Smooth muscle cell (in vitro differentiated cells): ENCODE data around the gene PCDH9. TPM values are rescaled to one million over a fixed set of nuclear protein-coding genes. Genes with fewer than 3 reads are reported as not detected.

Source experiments
- DNase-seq: peaks from one replicate; lab custom pipeline; 2025; ENCODE audit not compliant: unreplicated experiment; lab: John Stamatoyannopoulos, UW
- H2AFZ ChIP-seq: fragments of 200-600 bp; sonication (generic); 2 replicates; pipeline ENCODE4 v1.6.0; 2016; ENCODE audit warnings: antibody characterized with exemption, low read depth, mild to moderate bottlenecking
- H3F3A ChIP-seq: fragments of 200-600 bp; sonication (generic); 2 replicates; pipeline ENCODE4 v1.6.0; 2017; ENCODE audit warnings: antibody characterized with exemption, low read depth
- H3K27ac ChIP-seq: fragments of 200-600 bp; sonication (generic); 2 replicates; pipeline ENCODE4 v1.5.1; 2016; ENCODE audit warnings: low read depth, mild to moderate bottlenecking
- H3K27me3 ChIP-seq: fragments of 200-600 bp; sonication (generic); 2 replicates; pipeline ENCODE4 v1.6.1; 2016; ENCODE audit warnings: low read depth, mild to moderate bottlenecking
- H3K36me3 ChIP-seq: fragments of 200-600 bp; sonication (generic); 2 replicates; pipeline ENCODE4 v1.5.1; 2016; ENCODE audit warnings: low read depth
- H3K4me1 ChIP-seq: fragments of 200-600 bp; sonication (generic); 2 replicates; pipeline ENCODE4 v1.5.1; 2016; ENCODE audit warnings: low read depth
- H3K4me2 ChIP-seq: fragments of 200-600 bp; sonication (generic); 2 replicates; pipeline ENCODE4 v1.6.0; 2016; ENCODE audit warnings: mild to moderate bottlenecking
- H3K4me3 ChIP-seq: fragments of 200-600 bp; sonication (generic); 2 replicates; pipeline ENCODE4 v1.5.1; 2016; ENCODE audit warnings: mild to moderate bottlenecking
- H3K79me2 ChIP-seq: fragments of 200-600 bp; sonication (generic); 2 replicates; pipeline ENCODE4 v1.6.0; 2016; ENCODE audit warnings: low read depth, mild to moderate bottlenecking
- H3K9ac ChIP-seq: fragments of 200-600 bp; sonication (generic); 2 replicates; pipeline ENCODE4 v1.6.0; 2016; ENCODE audit warnings: low read depth
- H3K9me3 ChIP-seq: fragments of 200-600 bp; sonication (generic); replicated peaks from 2 replicates; pipeline ENCODE4 v1.5.1; 2016; ENCODE audit warnings: low read depth
- H4K20me1 ChIP-seq: fragments of 200-600 bp; sonication (generic); 2 replicates; pipeline ENCODE4 v1.6.0; 2016; ENCODE audit warnings: low read depth
- WGBS: methylation state at CpG from one replicate; pipeline ENCODE4 v1.1.7; 2016; ENCODE audit warnings: low lambda C conversion rate; 5-methylcytosine and 5-hydroxymethylcytosine counted together
- polyA plus RNA-seq: library from polyadenylated mRNA; unstranded; fragments of >200 nt; fragmentation: Nextera tagmentation; extraction: Ambion mirVana; gene quantifications from 2 replicates; pipeline ENCODE4 v1.2.1, GENCODE V29; 2016
- total RNA-seq: library from RNA; depleted of rRNA; stranded (reverse); fragments of >200 nt; gene quantifications from 2 replicates; pipeline ENCODE4 v1.2.3, GENCODE V29; 2014
- TF ChIP-seq, protein P1 (sequence below): fragments of 200-600 bp; sonication (generic); IDR thresholded peaks from 2 replicates; pipeline ENCODE4 v1.5.1; 2017; ENCODE audit warnings: borderline replicate concordance, mild to moderate bottlenecking, antibody characterized with exemption; ENCODE audit not compliant: insufficient read depth, poor library complexity, severe bottlenecking

PCDH9 gene
- total and polyA plus RNA-seq, 2 experiments from 2014 or later: 0.65 to 1.9 TPM

DNA sequence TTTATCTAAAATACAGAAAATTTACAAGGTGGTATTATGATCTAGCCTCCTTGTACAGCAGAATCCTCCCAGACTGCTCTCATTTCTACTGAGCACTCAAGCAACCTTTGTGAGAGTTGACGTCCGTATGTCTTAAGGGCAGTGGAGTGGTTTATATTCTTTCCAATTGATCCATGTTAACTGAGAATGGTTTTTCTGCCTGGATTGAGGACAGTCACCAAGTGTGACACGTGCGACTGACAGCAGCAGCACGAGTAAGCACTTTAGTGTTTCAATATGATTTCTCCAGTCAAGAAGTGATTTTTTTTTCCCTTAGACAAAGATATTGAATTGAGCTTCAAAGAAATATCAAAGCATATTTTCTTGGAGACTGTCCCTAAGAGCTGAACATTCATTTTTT is 901.7 kb downstream of the PCDH9 start:
- Histone ChIP-seq H3K27ac (no peak overlapping the region), H3K36me3 (no peaks in the 10 kb centered on the region), H4K20me1 (no peaks in the 10 kb centered on the region), H3K4me2 (no peak overlapping the region), H3K9ac (no peak overlapping the region), H3F3A (no peaks in the 10 kb centered on the region), H3K9me3 (no peaks in the 10 kb centered on the region), H3K27me3 (no peaks in the 10 kb centered on the region), H3K4me1 (no peaks in the 10 kb centered on the region), H3K79me2 (no peaks in the 10 kb centered on the region), H3K4me3 (no peak overlapping the region), H2AFZ (no peak overlapping the region)
- WGBS: 79% methylated on average over 5 of the region's 5 CpGs
- TF ChIP-seq, protein P1, sequence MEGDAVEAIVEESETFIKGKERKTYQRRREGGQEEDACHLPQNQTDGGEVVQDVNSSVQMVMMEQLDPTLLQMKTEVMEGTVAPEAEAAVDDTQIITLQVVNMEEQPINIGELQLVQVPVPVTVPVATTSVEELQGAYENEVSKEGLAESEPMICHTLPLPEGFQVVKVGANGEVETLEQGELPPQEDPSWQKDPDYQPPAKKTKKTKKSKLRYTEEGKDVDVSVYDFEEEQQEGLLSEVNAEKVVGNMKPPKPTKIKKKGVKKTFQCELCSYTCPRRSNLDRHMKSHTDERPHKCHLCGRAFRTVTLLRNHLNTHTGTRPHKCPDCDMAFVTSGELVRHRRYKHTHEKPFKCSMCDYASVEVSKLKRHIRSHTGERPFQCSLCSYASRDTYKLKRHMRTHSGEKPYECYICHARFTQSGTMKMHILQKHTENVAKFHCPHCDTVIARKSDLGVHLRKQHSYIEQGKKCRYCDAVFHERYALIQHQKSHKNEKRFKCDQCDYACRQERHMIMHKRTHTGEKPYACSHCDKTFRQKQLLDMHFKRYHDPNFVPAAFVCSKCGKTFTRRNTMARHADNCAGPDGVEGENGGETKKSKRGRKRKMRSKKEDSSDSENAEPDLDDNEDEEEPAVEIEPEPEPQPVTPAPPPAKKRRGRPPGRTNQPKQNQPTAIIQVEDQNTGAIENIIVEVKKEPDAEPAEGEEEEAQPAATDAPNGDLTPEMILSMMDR: no peak
- DNase-seq: no peak

DNA sequence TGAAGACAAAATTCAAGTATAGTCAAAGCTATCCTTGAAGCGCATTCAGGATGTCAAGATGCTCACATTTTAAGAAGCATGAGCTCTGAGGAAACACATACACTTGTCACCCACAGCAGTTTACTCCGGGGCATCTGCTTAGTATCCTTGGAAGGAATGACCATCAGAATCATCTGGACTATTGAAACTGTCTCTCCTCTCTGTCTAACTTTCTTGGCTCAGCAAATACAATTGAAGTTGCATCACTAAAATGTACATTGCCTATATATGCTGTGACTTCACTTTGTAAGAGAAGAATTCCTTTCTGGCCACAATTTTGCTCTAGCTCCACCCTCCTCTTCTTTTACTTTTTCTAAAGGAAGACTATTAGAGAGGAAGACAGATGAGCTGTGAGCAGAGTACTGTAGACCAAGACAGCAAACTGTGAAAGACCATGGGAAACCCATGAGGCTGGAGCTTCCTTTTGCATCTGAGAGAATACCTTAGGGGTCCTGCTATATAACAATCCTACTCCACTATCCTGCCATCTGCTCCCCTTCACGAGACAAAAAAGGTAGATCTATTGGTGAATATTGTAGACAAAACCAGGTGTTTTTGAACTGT is 906.3 kb downstream of the PCDH9 start:
- WGBS: 77% methylated on average over 3 of the region's 3 CpGs
- H2AFZ ChIP-seq: no peak overlapping the region
- H3K4me1 ChIP-seq: no peaks in the 10 kb centered on the region
- H3K9me3 ChIP-seq: no peaks in the 10 kb centered on the region
- H3K9ac ChIP-seq: no peak overlapping the region
- H3K79me2 ChIP-seq: no peaks in the 10 kb centered on the region
- TF ChIP-seq, protein P1: no peak
- no peak overlapping the region for H3K27ac ChIP-seq
- no peak for DNase-seq
- no peak overlapping the region for H3K4me3 ChIP-seq
- no peaks in the 10 kb centered on the region for H3K36me3 ChIP-seq
- no peaks in the 10 kb centered on the region for H4K20me1 ChIP-seq
- no peaks in the 10 kb centered on the region for H3K27me3 ChIP-seq
- H3K4me2 ChIP-seq: no peak overlapping the region
- no peaks in the 10 kb centered on the region for H3F3A ChIP-seq

DNA sequence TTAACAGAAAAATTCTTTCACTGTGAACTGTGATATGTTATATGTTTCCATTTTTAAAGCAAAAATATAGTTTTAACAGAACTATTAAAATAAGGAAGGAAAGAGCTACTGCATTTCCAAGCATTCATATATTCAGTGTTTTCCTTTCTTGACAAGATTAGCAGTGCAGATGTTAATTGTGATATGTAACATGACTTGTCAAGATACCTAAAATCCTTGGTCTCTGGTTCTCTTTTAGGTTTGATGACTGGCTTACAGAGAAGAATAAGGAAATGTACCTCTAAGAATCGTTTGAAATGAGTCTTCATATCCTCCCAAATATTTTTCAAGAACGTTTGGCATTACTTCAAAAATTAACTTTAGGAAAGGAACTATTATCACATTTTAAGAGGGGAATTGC is 907.2 kb downstream of the PCDH9 start:
- H3K9ac ChIP-seq: no peak overlapping the region
- H3F3A ChIP-seq: no peaks in the 10 kb centered on the region
- WGBS: 59% methylated on average over 2 of the region's 2 CpGs

More for the DNA sequence above, 907.2 kb downstream of the PCDH9 start:
- H3K27ac ChIP-seq: no peak overlapping the region
- no peaks in the 10 kb centered on the region for H4K20me1 ChIP-seq
- H3K4me2 ChIP-seq: no peak overlapping the region
- no peaks in the 10 kb centered on the region for H3K79me2 ChIP-seq
- no peaks in the 10 kb centered on the region for H3K36me3 ChIP-seq
- H3K4me1 ChIP-seq: no peaks in the 10 kb centered on the region
- DNase-seq: no peak
- H3K4me3 ChIP-seq: no peak overlapping the region
- H3K27me3 ChIP-seq: no peaks in the 10 kb centered on the region
- TF ChIP-seq, protein P1: no peak
- no peak overlapping the region for H2AFZ ChIP-seq
- H3K9me3 ChIP-seq: no peaks in the 10 kb centered on the region
